Measurements from ENCODE around the gene ESRRB. TPM values are rescaled to one million over a fixed set of nuclear protein-coding genes. Genes with fewer than 3 reads are reported as not detected.

Gene ESRRB
- total RNA-seq, 2 donors from 2014 or later = 0.33 TPM; not detected in 1

- no peaks in the 10 kb centered on the region for H3K4me1 Mint-ChIP-seq (ENCODE audit: low read depth in 2 of 2)
- peaks cover 17 to 19% of the 10 kb centered on the region in 2 donors for H3K27me3 Mint-ChIP-seq
- H3K27ac Mint-ChIP-seq = no peak overlapping the region
- no peak for ATAC-seq
- no peak overlapping the region for H3K4me3 Mint-ChIP-seq
- DNase-seq (ENCODE audit: low spot score) = no peak
- no peaks in the 10 kb centered on the region for H3K9me3 Mint-ChIP-seq
- H3K36me3 Mint-ChIP-seq = no peaks in the 10 kb centered on the region
Observed at GRCh38 chr14:76339728-76340615, 36.0 kb upstream of the ESRRB start.

GRCh38 chr14:76343386-76343785 lies 32.6 kb upstream of the ESRRB start:
- no peak overlapping the region for H3K4me3 Mint-ChIP-seq
- no peaks in the 10 kb centered on the region for H3K9me3 Mint-ChIP-seq
- H3K27me3 Mint-ChIP-seq = peaks cover 9 to 14% of the 10 kb centered on the region in 2 donors

GRCh38 chr14:76346391-76347160 lies 29.4 kb upstream of the ESRRB start:
- Mint-ChIP-seq H3K4me1 (ENCODE audit: low read depth in 2 of 2) (no peaks in the 10 kb centered on the region), H3K27me3 (peaks cover 28 to 38% of the 10 kb centered on the region in 2 donors), H3K27ac (no peak overlapping the region), H3K9me3 (no peaks in the 10 kb centered on the region), H3K36me3 (no peaks in the 10 kb centered on the region), H3K4me3 (no peak overlapping the region)
- ATAC-seq (no peak), DNase-seq (ENCODE audit: low spot score) (no peak)

More at GRCh38 chr14:76343386-76343785, 32.6 kb upstream of the ESRRB start:
- H3K27ac Mint-ChIP-seq = no peak overlapping the region
- H3K36me3 Mint-ChIP-seq = no peaks in the 10 kb centered on the region
- DNase-seq (ENCODE audit: low spot score) = no peak
- no peaks in the 10 kb centered on the region for H3K4me1 Mint-ChIP-seq (ENCODE audit: low read depth in 2 of 2)
- no peak for ATAC-seq

GRCh38 chr14:76348898-76349297 lies 27.0 kb upstream of the ESRRB start:
- Mint-ChIP-seq H3K27ac (no peak overlapping the region), H3K4me1 (ENCODE audit: low read depth in 2 of 2) (no peaks in the 10 kb centered on the region), H3K27me3 (peaks cover 26 to 29% of the 10 kb centered on the region in 2 donors), H3K36me3 (no peaks in the 10 kb centered on the region), H3K9me3 (no peaks in the 10 kb centered on the region), H3K4me3 (no peak overlapping the region)
- ATAC-seq = no peak
- no peak for DNase-seq (ENCODE audit: low spot score)

GRCh38 chr14:76349993-76350392 lies 25.9 kb upstream of the ESRRB start:
- no peak overlapping the region for H3K27ac Mint-ChIP-seq

GRCh38 chr14:76350671-76351070 lies 25.3 kb upstream of the ESRRB start:
- Mint-ChIP-seq H3K36me3 (no peaks in the 10 kb centered on the region), H3K4me1 (ENCODE audit: low read depth in 2 of 2) (no peaks in the 10 kb centered on the region), H3K9me3 (no peaks in the 10 kb centered on the region), H3K27me3 (peaks cover 21 to 37% of the 10 kb centered on the region in 2 donors), H3K27ac (no peak overlapping the region), H3K4me3 (no peak overlapping the region)
- no peak for DNase-seq (ENCODE audit: low spot score)
- no peak for ATAC-seq

More at GRCh38 chr14:76349993-76350392, 25.9 kb upstream of the ESRRB start:
- DNase-seq (ENCODE audit: low spot score) = no peak
- no peak overlapping the region for H3K4me3 Mint-ChIP-seq
- H3K4me1 Mint-ChIP-seq (ENCODE audit: low read depth in 2 of 2) = no peaks in the 10 kb centered on the region
- H3K27me3 Mint-ChIP-seq = peaks cover 24 to 30% of the 10 kb centered on the region in 2 donors
- H3K36me3 Mint-ChIP-seq = no peaks in the 10 kb centered on the region
- no peaks in the 10 kb centered on the region for H3K9me3 Mint-ChIP-seq
- no peak for ATAC-seq

- Mint-ChIP-seq H3K27me3 (peaks cover 21 to 49% of the 10 kb centered on the region in 2 donors), H3K27ac (no peak overlapping the region), H3K9me3 (no peaks in the 10 kb centered on the region), H3K4me1 (ENCODE audit: low read depth in 2 of 2) (no peaks in the 10 kb centered on the region), H3K4me3 (no peak overlapping the region), H3K36me3 (no peaks in the 10 kb centered on the region)
- ATAC-seq = no peak
- no peak for DNase-seq (ENCODE audit: low spot score)
Observed at GRCh38 chr14:76351941-76352340, 24.0 kb upstream of the ESRRB start.

GRCh38 chr14:76352639-76353281 lies 23.2 kb upstream of the ESRRB start:
- DNase-seq (ENCODE audit: low spot score) = no peak
- no peaks in the 10 kb centered on the region for H3K36me3 Mint-ChIP-seq
- H3K9me3 Mint-ChIP-seq = no peaks in the 10 kb centered on the region
- no peak overlapping the region for H3K4me3 Mint-ChIP-seq
- no peak overlapping the region for H3K27ac Mint-ChIP-seq
- no peaks in the 10 kb centered on the region for H3K4me1 Mint-ChIP-seq (ENCODE audit: low read depth in 2 of 2)
- peaks cover 25 to 57% of the 10 kb centered on the region in 2 donors for H3K27me3 Mint-ChIP-seq
- peak; percentile 66 for ATAC-seq

GRCh38 chr14:76354310-76354709 lies 21.6 kb upstream of the ESRRB start:
- Mint-ChIP-seq H3K27ac (no peak overlapping the region), H3K27me3 (peaks cover 24 to 59% of the 10 kb centered on the region in 2 donors), H3K4me3 (no peak overlapping the region), H3K36me3 (no peaks in the 10 kb centered on the region), H3K9me3 (no peaks in the 10 kb centered on the region), H3K4me1 (ENCODE audit: low read depth in 2 of 2) (no peaks in the 10 kb centered on the region)
- DNase-seq (ENCODE audit: low spot score) = no peak
- ATAC-seq = no peak

GRCh38 chr14:76355771-76356170 lies 20.2 kb upstream of the ESRRB start:
- Mint-ChIP-seq H3K27ac (no peak overlapping the region), H3K4me1 (ENCODE audit: low read depth in 2 of 2) (no peaks in the 10 kb centered on the region), H3K27me3 (peaks cover 24 to 55% of the 10 kb centered on the region in 2 donors), H3K36me3 (no peaks in the 10 kb centered on the region), H3K4me3 (no peak overlapping the region), H3K9me3 (no peaks in the 10 kb centered on the region)
- peak; percentile 32 for DNase-seq (ENCODE audit: low spot score)
- ATAC-seq = no peak

GRCh38 chr14:76371066-76371465 lies 4.9 kb upstream of the ESRRB start:
- Mint-ChIP-seq H3K4me1 (ENCODE audit: low read depth in 2 of 2) (no peaks in the 10 kb centered on the region), H3K4me3 (no peak overlapping the region), H3K27ac (no peak overlapping the region), H3K27me3 (peaks cover 21 to 40% of the 10 kb centered on the region in 2 donors), H3K36me3 (no peaks in the 10 kb centered on the region), H3K9me3 (no peaks in the 10 kb centered on the region)
- ATAC-seq (peak in 1 of 2 donors; percentile 10), DNase-seq (ENCODE audit: low spot score) (no peak)

- Mint-ChIP-seq H3K36me3 (no peaks in the 10 kb centered on the region), H3K4me3 (no peak overlapping the region), H3K9me3 (no peaks in the 10 kb centered on the region), H3K27ac (no peak overlapping the region), H3K4me1 (ENCODE audit: low read depth in 2 of 2) (no peaks in the 10 kb centered on the region), H3K27me3 (peaks cover 32 to 51% of the 10 kb centered on the region in 2 donors)
- peak in 1 of 2 donors; percentile 37 for ATAC-seq
- no peak for DNase-seq (ENCODE audit: low spot score)
Observed at GRCh38 chr14:76373456-76373855, 2.5 kb upstream of the ESRRB start.

GRCh38 chr14:76375484-76375883 lies 453 bp upstream of the ESRRB start:
- Mint-ChIP-seq H3K9me3 (no peaks in the 10 kb centered on the region), H3K36me3 (no peaks in the 10 kb centered on the region), H3K27me3 (peaks cover 45 to 57% of the 10 kb centered on the region in 2 donors), H3K4me1 (ENCODE audit: low read depth in 2 of 2) (no peaks in the 10 kb centered on the region), H3K27ac (no peak overlapping the region), H3K4me3 (no peak overlapping the region)
- DNase-seq (ENCODE audit: low spot score) = no peak
- no peak for ATAC-seq

All from natural killer cell treated with Interleukin-12 subunit alpha and Interleukin-12 subunit beta and Interleukin-15 and Interleukin-18, amount 100 ng/mL, for 72 hours (primary cell).